Thyroid gland (tissue), 4 donors: ENCODE measurements around the gene ANK3.

Experiments
- POLR2A ChIP-seq, 2 donors: fragments of 450-650 bp; IDR thresholded peaks; one replicate each; pipeline ENCODE4 v1.6.1; 2017; ENCODE audit warnings: antibody characterized with exemption in 2 of 2, mild to moderate bottlenecking in 2 of 2, moderate library complexity in 1 of 2
- TF ChIP-seq, protein P1 (sequence below), 6 experiments: fragments of 200-600 bp in 3 of 6; fragments of 450-650 bp in 3 of 6; sonication (generic) in 3 of 6; IDR thresholded peaks; one replicate each; pipeline ENCODE4 v1.5.1; 2016 to 2019; ENCODE audit warnings: antibody characterized with exemption in 6 of 6, mild to moderate bottlenecking in 2 of 6, inconsistent platforms in 1 of 6, moderate library complexity in 1 of 6

GRCh38 chr10:60316029-60316428 lies 73.6 kb downstream of the ANK3 start:
- TF ChIP-seq, protein P1, sequence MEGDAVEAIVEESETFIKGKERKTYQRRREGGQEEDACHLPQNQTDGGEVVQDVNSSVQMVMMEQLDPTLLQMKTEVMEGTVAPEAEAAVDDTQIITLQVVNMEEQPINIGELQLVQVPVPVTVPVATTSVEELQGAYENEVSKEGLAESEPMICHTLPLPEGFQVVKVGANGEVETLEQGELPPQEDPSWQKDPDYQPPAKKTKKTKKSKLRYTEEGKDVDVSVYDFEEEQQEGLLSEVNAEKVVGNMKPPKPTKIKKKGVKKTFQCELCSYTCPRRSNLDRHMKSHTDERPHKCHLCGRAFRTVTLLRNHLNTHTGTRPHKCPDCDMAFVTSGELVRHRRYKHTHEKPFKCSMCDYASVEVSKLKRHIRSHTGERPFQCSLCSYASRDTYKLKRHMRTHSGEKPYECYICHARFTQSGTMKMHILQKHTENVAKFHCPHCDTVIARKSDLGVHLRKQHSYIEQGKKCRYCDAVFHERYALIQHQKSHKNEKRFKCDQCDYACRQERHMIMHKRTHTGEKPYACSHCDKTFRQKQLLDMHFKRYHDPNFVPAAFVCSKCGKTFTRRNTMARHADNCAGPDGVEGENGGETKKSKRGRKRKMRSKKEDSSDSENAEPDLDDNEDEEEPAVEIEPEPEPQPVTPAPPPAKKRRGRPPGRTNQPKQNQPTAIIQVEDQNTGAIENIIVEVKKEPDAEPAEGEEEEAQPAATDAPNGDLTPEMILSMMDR (IDR thresholded peaks at IDR 0.05): no peak
- TF ChIP-seq POLR2A (IDR thresholded peaks at IDR 0.05): no peak
